CD4-positive, alpha-beta T cell (primary cell): ENCODE results near the gene XYLT1. TPM values are rescaled to one million over a fixed set of nuclear protein-coding genes. Genes with fewer than 3 reads are reported as not detected.

Experiments used
- ATAC-seq: fragments of 200-7000 bp; cut with Tn5 transposase; one replicate; pipeline ENCODE4 v1.10.0; 2022; ENCODE audit warnings: mild to moderate bottlenecking; ENCODE audit not compliant: poor library complexity
- CTCF ChIA-PET: fragments of 350-600 bp; sonication (Branson Sonifier 250); formaldehyde crosslinking; loops from one replicate; lab custom pipeline; 2021; ENCODE audit warnings: antibody characterized with exemption, inconsistent platforms; lab: Charles Lee
- POLR2A ChIA-PET: fragments of 350-600 bp; sonication (Branson Sonifier 250); formaldehyde crosslinking; loops from one replicate; lab custom pipeline; 2021; ENCODE audit warnings: antibody characterized with exemption, inconsistent platforms; lab: Charles Lee
- DNase-seq, 14 experiments: peaks; one replicate each; pipeline ENCODE4 v3.0.0-alpha.2; 2013 to 2020; ENCODE audit warnings: mixed read lengths in 2 of 14
- H3K27ac ChIP-seq, 2 donors: one replicate each; pipeline versions ENCODE4 v1.5.1 to v1.7.0; 2013; ENCODE audit warnings: low read length in 2 of 2, low read depth in 1 of 2, mild to moderate bottlenecking in 1 of 2
- H3K27me3 ChIP-seq, 2 experiments: 1 replicate in 1 of 2; 2 replicates in 1 of 2; pipeline versions ENCODE4 v1.6.1 to v1.7.0; 2013; ENCODE audit warnings: low read length in 2 of 2, control low read depth in 1 of 2, mild to moderate bottlenecking in 1 of 2, moderate library complexity in 1 of 2; ENCODE audit not compliant: insufficient read depth in 2 of 2, control insufficient read depth in 1 of 2
- H3K36me3 ChIP-seq: one replicate; pipeline ENCODE4 v1.6.1; 2013; ENCODE audit warnings: low read length, control low read depth; ENCODE audit not compliant: insufficient read depth
- H3K4me1 ChIP-seq: one replicate; pipeline ENCODE4 v1.6.1; 2013; ENCODE audit warnings: low read length, control low read depth; ENCODE audit not compliant: insufficient read depth
- H3K4me3 ChIP-seq: one replicate; pipeline ENCODE4 v1.5.1; 2013; ENCODE audit warnings: mild to moderate bottlenecking, low read length, moderate library complexity
- H3K9me3 ChIP-seq, 2 experiments: 1 replicate in 1 of 2; 2 replicates in 1 of 2; pipeline versions ENCODE4 v1.6.1 to v1.7.0; 2013; ENCODE audit warnings: low read length in 2 of 2, mild to moderate bottlenecking in 2 of 2, control low read depth in 1 of 2, moderate library complexity in 1 of 2; ENCODE audit not compliant: control insufficient read depth in 1 of 2, insufficient read depth in 1 of 2
- H3K27ac Mint-ChIP-seq: one replicate; pipeline ENCODE4 v1.8.0; 2020; ENCODE audit warnings: mixed read lengths
- H3K27me3 Mint-ChIP-seq: one replicate; pipeline ENCODE4 v1.8.0; 2021; ENCODE audit warnings: mixed read lengths
- H3K36me3 Mint-ChIP-seq: one replicate; pipeline ENCODE4 v1.8.0; 2021; ENCODE audit warnings: low read depth, mixed read lengths
- H3K4me1 Mint-ChIP-seq: one replicate; pipeline ENCODE4 v1.8.0; 2021; ENCODE audit warnings: low read depth, mixed read lengths
- H3K4me3 Mint-ChIP-seq: one replicate; pipeline ENCODE4 v1.8.0; 2020; ENCODE audit warnings: mild to moderate bottlenecking, mixed read lengths
- H3K9me3 Mint-ChIP-seq: one replicate; pipeline ENCODE4 v1.8.0; 2020; ENCODE audit warnings: mixed read lengths
- intact Hi-C, 2 experiments: fragments of 100-400 bp; cut with DNase I in 1 of 2; cut with micrococcal nuclease in 1 of 2; formaldehyde crosslinking; loops; one replicate each; pipeline versions ENCODE4 v1.15.1 to v1.9.0; 2023 to 2025; cut with DNase I, micrococcal nuclease
- total RNA-seq, 174 experiments: library from RNA in 2 of 174; stranded (reverse) in 2 of 174; gene quantifications; one replicate each; pipeline ENCODE4 v1.2.3 and lab custom pipeline; 2021 to 2026
- TF ChIP-seq, protein P1 (sequence below): fragments of 200-600 bp; IDR thresholded peaks from one replicate; pipeline ENCODE4 v1.8.0; 2022; ENCODE audit warnings: antibody characterized with exemption, mild to moderate bottlenecking

The XYLT1 gene
- total RNA-seq, 2 experiments from 2014 or later, result 26.0 to 27.1 TPM

- Histone ChIP-seq H3K4me1 (peaks cover 42% of the 10 kb centered on the region), H3K27ac (no peak overlapping the region), H3K9me3 (no peaks in the 10 kb centered on the region), H3K27me3 (no peaks in the 10 kb centered on the region), H3K36me3 (no peaks in the 10 kb centered on the region), H3K4me3 (peak overlapping the region; percentile 93)
- Mint-ChIP-seq H3K4me1 (peaks cover 55% of the 10 kb centered on the region), H3K27me3 (no peaks in the 10 kb centered on the region), H3K36me3 (peaks cover 21% of the 10 kb centered on the region), H3K4me3 (peak overlapping the region; percentile 98), H3K9me3 (no peaks in the 10 kb centered on the region), H3K27ac (peak overlapping the region; percentile 85)
- TF ChIP-seq, protein P1, sequence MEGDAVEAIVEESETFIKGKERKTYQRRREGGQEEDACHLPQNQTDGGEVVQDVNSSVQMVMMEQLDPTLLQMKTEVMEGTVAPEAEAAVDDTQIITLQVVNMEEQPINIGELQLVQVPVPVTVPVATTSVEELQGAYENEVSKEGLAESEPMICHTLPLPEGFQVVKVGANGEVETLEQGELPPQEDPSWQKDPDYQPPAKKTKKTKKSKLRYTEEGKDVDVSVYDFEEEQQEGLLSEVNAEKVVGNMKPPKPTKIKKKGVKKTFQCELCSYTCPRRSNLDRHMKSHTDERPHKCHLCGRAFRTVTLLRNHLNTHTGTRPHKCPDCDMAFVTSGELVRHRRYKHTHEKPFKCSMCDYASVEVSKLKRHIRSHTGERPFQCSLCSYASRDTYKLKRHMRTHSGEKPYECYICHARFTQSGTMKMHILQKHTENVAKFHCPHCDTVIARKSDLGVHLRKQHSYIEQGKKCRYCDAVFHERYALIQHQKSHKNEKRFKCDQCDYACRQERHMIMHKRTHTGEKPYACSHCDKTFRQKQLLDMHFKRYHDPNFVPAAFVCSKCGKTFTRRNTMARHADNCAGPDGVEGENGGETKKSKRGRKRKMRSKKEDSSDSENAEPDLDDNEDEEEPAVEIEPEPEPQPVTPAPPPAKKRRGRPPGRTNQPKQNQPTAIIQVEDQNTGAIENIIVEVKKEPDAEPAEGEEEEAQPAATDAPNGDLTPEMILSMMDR, result no peak
- DNase-seq (peak in 1 of 14 experiments; percentile 22), ATAC-seq (no peak)
- intact Hi-C loops, result loop anchor here in 1 of 2 experiments (2.0 to 5.0 kb wide), 5 partner anchors 77 to 274 kb away; no protein-coding TSS in a partner anchor
- ChIA-PET CTCF (interaction anchor here (0.9 to 1.2 kb wide), 2 partner anchors 18 to 235 kb away, joined by 3 read pairs; no protein-coding TSS in a partner anchor), POLR2A (interaction anchor here (0.8 to 3.5 kb wide), 6 partner anchors 53 to 193 kb away, joined by 3 to 16 read pairs (median 6); no protein-coding TSS in a partner anchor)
Measured at GRCh38 chr16:17469011-17469740, 1.6 kb downstream of the XYLT1 start.

GRCh38 chr16:17468611-17469010 is 2.1 kb downstream of the XYLT1 start:
- POLR2A ChIA-PET, result interaction anchor here (0.6 to 3.5 kb wide), 6 partner anchors 52 to 180 kb away, joined by 3 to 19 read pairs (median 10); no protein-coding TSS in a partner anchor

DNA sequence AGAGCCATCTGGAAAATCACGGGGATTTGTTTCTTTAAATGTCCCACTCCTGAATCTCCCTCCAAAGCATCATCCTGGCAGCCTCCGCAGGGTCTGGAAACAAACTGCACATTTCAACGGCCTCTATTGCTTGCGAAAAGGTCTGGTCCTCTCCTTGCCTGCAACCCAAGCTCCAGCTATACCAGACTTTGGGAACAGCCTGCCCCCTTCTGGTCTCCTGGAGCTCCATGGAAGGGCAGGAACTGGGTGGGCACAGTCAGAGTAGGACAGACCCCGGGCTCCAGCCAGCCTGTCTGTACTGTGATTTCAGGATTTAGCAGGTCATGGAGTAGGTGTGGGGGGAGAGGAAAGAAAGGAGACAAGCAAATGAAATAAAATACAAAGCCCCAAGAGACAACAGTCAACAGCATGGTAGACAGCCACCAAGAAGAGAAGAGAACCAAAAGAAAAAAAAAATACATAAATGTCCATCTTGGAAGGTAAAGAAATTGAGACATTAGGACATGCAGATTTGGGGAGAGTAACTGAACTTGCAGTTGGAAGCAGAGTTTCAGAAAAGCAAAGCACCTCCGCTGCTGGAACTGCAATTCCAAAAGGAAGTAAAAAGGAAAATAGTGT is 2.7 kb downstream of the XYLT1 start:
- H3K4me1 Mint-ChIP-seq, result peaks cover 58% of the 10 kb centered on the region
- Histone ChIP-seq H3K27ac (no peak overlapping the region), H3K4me1 (peaks cover 34% of the 10 kb centered on the region), H3K9me3 (no peaks in the 10 kb centered on the region), H3K27me3 (no peaks in the 10 kb centered on the region), H3K36me3 (no peaks in the 10 kb centered on the region), H3K4me3 (peak overlapping the region; percentile 2)
- peak overlapping the region; percentile 85 for H3K27ac Mint-ChIP-seq
- POLR2A ChIA-PET, result interaction anchor here (0.6 to 3.5 kb wide), 7 partner anchors 52 to 274 kb away, joined by 3 to 19 read pairs (median 4); no protein-coding TSS in a partner anchor
- no peaks in the 10 kb centered on the region for H3K27me3 Mint-ChIP-seq
- H3K36me3 Mint-ChIP-seq, result peaks cover 26% of the 10 kb centered on the region
- no peaks in the 10 kb centered on the region for H3K9me3 Mint-ChIP-seq
- ATAC-seq (no peak), DNase-seq (peak in 12 of 14 experiments; percentile 18 to 67 (median 44))
- TF ChIP-seq, protein P1, result peak; percentile 48
- intact Hi-C loops, result loop anchor here in 1 of 2 experiments (2.0 to 5.0 kb wide), 5 partner anchors 76 to 273 kb away; no protein-coding TSS in a partner anchor
- H3K4me3 Mint-ChIP-seq, result peak overlapping the region; percentile 98
- CTCF ChIA-PET, result interaction anchor here (0.9 to 1.3 kb wide), 2 partner anchors 27 to 233 kb away, joined by 3 read pairs; no protein-coding TSS in a partner anchor

More at GRCh38 chr16:17468611-17469010, 2.1 kb downstream of the XYLT1 start:
- peak overlapping the region; percentile 85 for H3K27ac Mint-ChIP-seq
- no peaks in the 10 kb centered on the region for H3K9me3 Mint-ChIP-seq
- Histone ChIP-seq H3K9me3 (no peaks in the 10 kb centered on the region), H3K4me1 (peaks cover 37% of the 10 kb centered on the region), H3K4me3 (peak overlapping the region; percentile 93), H3K36me3 (no peaks in the 10 kb centered on the region), H3K27ac (no peak overlapping the region), H3K27me3 (no peaks in the 10 kb centered on the region)
- TF ChIP-seq, protein P1, result no peak
- H3K4me3 Mint-ChIP-seq, result peak overlapping the region; percentile 98
- no peaks in the 10 kb centered on the region for H3K27me3 Mint-ChIP-seq
- DNase-seq (no peak), ATAC-seq (no peak)
- intact Hi-C loops, result loop anchor here in 1 of 2 experiments (2.0 to 5.0 kb wide), 5 partner anchors 76 to 274 kb away; no protein-coding TSS in a partner anchor
- H3K4me1 Mint-ChIP-seq, result peaks cover 55% of the 10 kb centered on the region
- peaks cover 23% of the 10 kb centered on the region for H3K36me3 Mint-ChIP-seq
- CTCF ChIA-PET, result interaction anchor here (0.9 to 1.3 kb wide), 3 partner anchors 17 to 234 kb away, joined by 3 read pairs; no protein-coding TSS in a partner anchor
